Adipose tissue (tissue), 3 donors: Measurements from ENCODE around the gene DTHD1. TPM values are rescaled to one million over a fixed set of nuclear protein-coding genes. Genes with fewer than 3 reads are reported as not detected.

Experiments
- H3K27ac ChIP-seq: one replicate; pipeline ENCODE4 v1.5.1; 2013; ENCODE audit warnings: low read depth, low read length
- WGBS, 3 donors: extraction: QIAGEN DNeasy Blood & Tissue Kit; methylation state at CpG; one replicate each; pipeline ENCODE4 v1.1.7; 2013; 5-methylcytosine and 5-hydroxymethylcytosine counted together
- polyA plus RNA-seq, 3 donors: library from polyadenylated mRNA; stranded (reverse); fragments of 200-250 nt; gene quantifications; one replicate each; pipeline ENCODE4 v1.2.3, GENCODE V29; 2013
- donor health status: healthy with polysubstance abuse.
- donor health status: Bipolar disorder and iron deficiency.
- donor health status: healthy.

Gene DTHD1
- polyA plus RNA-seq = under 1 TPM in 1 of 3 donors, not detected in 2; 0.15 TPM

GRCh38 chr4:36281384-36282106 is at the start of gene DTHD1:
Gene DTHD1 (plus strand): TSS chr4:36281616. CDS start chr4:36281759, 143 bp downstream.
- 80 to 88% (median 87%) methylated on average over 5 of the region's 5 CpGs for WGBS, 3 donors

GRCh38 chr4:36233567-36234266 is 47.7 kb upstream of the DTHD1 start:
- H3K27ac ChIP-seq = no peak overlapping the region
- WGBS, 3 donors = 90 to 94% (median 93%) methylated on average over 10 of the region's 10 CpGs

More at GRCh38 chr4:36281384-36282106, at the start of gene DTHD1:
- H3K27ac ChIP-seq = no peak within 1 kb of the TSS

- H3K27ac ChIP-seq = no peak overlapping the region
Observed at GRCh38 chr4:36235306-36235705, 46.1 kb upstream of the DTHD1 start.

DNA sequence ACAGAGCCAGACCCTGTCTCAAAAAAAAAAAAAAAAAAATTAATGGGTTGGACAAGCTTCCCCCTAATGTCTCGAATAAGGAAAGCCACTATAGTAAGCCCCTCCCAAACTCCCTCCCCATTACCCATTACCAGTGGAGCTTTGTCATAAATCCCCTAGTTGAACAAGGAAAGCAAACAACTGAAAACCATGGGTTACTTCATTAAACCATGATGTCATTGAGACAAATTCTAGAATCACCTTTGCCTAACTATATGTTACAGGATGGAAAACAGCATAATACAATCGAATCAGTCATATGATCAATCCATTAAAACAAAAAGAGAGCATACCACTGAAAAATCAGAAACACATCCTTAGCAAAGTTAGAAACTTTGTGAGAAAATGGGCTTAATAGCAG is 45.3 kb upstream of the DTHD1 start:
- H3K27ac ChIP-seq = no peak overlapping the region
- 67 to 92% (median 90%) methylated on average over 2 of the region's 2 CpGs for WGBS, 3 donors

More at GRCh38 chr4:36235306-36235705, 46.1 kb upstream of the DTHD1 start:
- WGBS, 3 donors = 71 to 79% (median 74%) methylated on average over 3 of the region's 3 CpGs

DNA sequence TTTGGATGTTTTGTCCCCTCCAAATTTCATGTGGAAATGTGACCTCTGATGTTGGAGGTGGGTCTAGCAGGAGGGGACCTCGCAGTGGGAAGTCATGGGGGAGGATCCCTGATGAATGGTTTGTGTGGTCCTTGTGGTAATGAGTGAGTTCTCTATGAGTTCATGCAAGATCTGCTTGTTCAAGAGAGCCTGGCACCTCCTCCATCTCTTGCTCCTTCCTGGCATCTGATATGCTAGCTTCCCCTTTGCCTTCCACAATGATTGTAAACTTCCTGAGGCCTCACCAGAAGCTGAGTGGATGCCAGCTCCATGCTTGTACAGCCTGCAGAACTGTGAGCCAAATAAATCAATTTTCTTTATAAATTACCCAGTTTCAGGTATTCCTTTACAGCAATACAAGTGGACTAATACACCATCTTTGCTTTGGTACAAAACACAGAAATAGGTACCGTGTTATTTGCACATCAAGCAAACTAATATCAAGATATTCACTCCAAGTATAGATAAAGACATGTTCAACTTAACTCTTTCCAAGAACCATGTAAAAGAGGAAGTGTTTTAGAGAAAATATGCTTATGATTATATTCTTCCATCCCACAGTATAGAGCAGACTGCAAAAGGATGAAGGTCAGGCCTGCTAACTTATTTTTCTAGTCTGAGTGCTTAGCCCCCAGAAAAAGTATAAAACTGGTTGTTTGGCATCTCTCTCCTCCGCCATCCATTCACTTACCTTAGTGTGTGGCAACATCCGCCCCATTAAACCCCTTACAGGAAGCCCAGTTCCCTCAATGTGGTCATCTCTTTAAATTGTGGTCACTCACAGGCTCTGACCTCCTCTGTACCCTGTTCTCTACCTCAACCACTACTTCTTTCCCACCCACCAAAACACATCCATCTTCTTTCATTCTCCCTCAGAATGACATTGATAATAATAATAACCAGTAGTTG is 43.8 kb upstream of the DTHD1 start:
- WGBS, 3 donors = 64 to 80% (median 66%) methylated on average over 4 of the region's 4 CpGs
- no peak overlapping the region for H3K27ac ChIP-seq

- WGBS, 3 donors = 17 to 33% (median 24%) methylated on average over 2 of the region's 2 CpGs
- H3K27ac ChIP-seq = no peak overlapping the region
Observed at GRCh38 chr4:36241771-36242170, 39.6 kb upstream of the DTHD1 start.

DNA sequence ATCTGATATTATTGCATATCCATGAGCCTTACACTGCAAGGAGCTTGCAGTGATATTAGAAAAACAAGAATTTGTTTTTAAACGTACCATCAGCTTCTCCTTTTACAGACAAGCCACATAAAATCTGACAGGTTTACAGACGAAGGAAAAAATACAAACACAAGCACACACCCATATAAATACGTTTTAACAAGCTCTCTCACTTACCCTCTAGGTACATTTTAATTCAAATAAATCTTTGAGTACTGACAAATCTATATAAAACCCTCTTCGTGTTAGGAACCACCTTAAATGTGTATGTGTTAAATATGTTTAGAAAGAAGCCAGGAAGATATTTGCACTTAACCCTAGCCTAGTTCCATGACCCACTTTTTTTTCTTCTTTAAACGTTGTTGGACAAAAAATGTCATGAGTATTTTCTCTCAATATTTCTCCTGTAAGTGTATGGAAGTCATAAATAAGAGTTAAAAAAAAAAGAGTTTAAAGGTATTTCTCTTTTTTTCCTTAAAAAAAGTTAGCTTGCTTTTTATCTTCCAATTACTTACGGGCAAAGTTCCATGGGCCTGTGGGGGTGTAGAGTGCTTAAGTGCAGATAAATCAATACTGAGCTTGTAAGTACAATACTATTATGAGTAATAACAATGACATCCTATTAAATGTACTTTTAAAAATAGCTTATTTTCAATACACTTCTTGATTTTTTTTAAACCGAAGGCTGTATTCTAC is 38.6 kb upstream of the DTHD1 start:
- no peak overlapping the region for H3K27ac ChIP-seq
- 15 to 36% (median 31%) methylated on average over 7 of the region's 7 CpGs for WGBS, 3 donors

GRCh38 chr4:36243355-36244256 is 37.8 kb upstream of the DTHD1 start:
- H3K27ac ChIP-seq = no peak overlapping the region

GRCh38 chr4:36244257-36245082 is 36.9 kb upstream of the DTHD1 start, which contains the start of gene ARAP2:
Gene ARAP2 (minus strand): TSS chr4:36244514. CDS start chr4:36229486, 15,028 bp downstream.
- no peak within 1 kb of the TSS for H3K27ac ChIP-seq
- WGBS, 3 donors = 1 to 2% (median 2%) methylated on average over 52 to 81 of the region's 81 CpGs

More at GRCh38 chr4:36243355-36244256, 37.8 kb upstream of the DTHD1 start:
- 1 to 3% (median 2%) methylated on average over 32 to 38 of the region's 38 CpGs for WGBS, 3 donors

- 44 to 85% (median 82%) methylated on average over 1 of the region's 1 CpG for WGBS, 3 donors
- no peak overlapping the region for H3K27ac ChIP-seq
Observed at GRCh38 chr4:36249610-36250009, 31.8 kb upstream of the DTHD1 start.

DNA sequence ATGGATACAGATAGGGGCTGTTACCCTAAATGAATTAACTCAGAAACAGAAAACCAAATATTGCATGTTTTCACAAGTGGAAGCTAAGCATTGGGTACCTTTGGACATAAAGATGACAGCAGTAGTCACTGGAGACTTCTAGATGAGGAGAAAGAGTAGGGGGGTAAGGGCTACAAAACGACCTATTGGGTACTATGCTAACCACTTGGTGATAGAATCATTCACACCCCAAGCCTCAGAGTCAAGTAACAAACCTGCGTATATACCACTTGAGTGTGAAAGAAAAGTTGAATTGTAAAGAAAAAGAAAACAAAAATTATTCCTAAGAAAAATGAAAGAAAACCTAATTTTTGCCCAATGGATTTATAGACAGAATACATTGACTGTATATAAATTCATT is 29.4 kb upstream of the DTHD1 start:
- 41 to 87% (median 81%) methylated on average over 2 of the region's 2 CpGs for WGBS, 3 donors

GRCh38 chr4:36254371-36254770 is 27.0 kb upstream of the DTHD1 start:
- 72 to 82% (median 75%) methylated on average over 2 of the region's 2 CpGs for WGBS, 3 donors
- H3K27ac ChIP-seq = no peak overlapping the region

More for the DNA sequence above, 29.4 kb upstream of the DTHD1 start:
- H3K27ac ChIP-seq = no peak overlapping the region

DNA sequence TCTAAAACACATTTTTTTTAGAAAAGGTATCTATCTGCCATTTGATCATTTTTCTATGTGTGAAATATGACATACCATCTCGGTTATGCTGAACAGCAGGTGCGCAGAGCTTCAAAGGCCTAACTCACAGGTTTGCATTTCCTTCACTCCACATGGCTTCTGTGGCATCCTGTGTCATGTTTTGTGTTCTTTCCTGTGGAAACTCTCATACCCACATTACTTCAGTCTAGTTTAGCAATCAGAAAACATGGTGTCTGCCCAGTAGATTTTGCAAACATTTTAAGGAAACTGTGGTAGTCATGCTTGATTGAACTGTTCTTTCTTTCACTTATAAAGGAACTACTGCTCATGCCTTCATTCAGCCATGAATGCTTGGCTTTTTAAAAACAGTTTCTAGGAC is 25.8 kb upstream of the DTHD1 start:
- H3K27ac ChIP-seq = no peak overlapping the region
- WGBS, 3 donors = 43 to 77% (median 49%) methylated on average over 2 of the region's 2 CpGs

- 34 to 85% (median 43%) methylated on average over 6 of the region's 6 CpGs for WGBS, 3 donors
- no peak overlapping the region for H3K27ac ChIP-seq
Observed at GRCh38 chr4:36256398-36256891, 25.0 kb upstream of the DTHD1 start.

GRCh38 chr4:36260731-36261130 is 20.7 kb upstream of the DTHD1 start:
- H3K27ac ChIP-seq = no peak overlapping the region
- 75 to 89% (median 89%) methylated on average over 5 of the region's 5 CpGs for WGBS, 3 donors
